Lung (tissue), 12 donors: Measurements from ENCODE around the gene FOXO3. TPM values are rescaled to one million over a fixed set of nuclear protein-coding genes. Genes with fewer than 3 reads are reported as not detected.
A peak's percentile ranks its signal among the peaks of the same experiment; 100 is the strongest.

ENCODE experiments used
- ATAC-seq: fragments of 200-7000 bp; cut with Tn5 transposase; one replicate; pipeline ENCODE4 v1.9.1; 2020; ENCODE audit warnings: moderate number of reproducible peaks; ENCODE audit not compliant: insufficient read depth, low FRiP score
- DNase-seq, 3 donors: peaks; one replicate each; pipeline ENCODE4 v3.0.0-alpha.2; 2013 to 2017
- H3K27ac ChIP-seq, 2 donors: one replicate each; pipeline ENCODE4 v1.5.1; 2013; ENCODE audit warnings: mild to moderate bottlenecking in 2 of 2, moderate library complexity in 2 of 2, control low read depth in 1 of 2, inconsistent platforms in 1 of 2, low read depth in 1 of 2, low read length in 1 of 2
- H3K27me3 ChIP-seq, 3 donors: one replicate each; pipeline ENCODE4 v1.5.1; 2013; ENCODE audit warnings: low read length in 2 of 3; ENCODE audit not compliant: control insufficient read depth in 3 of 3, insufficient read depth in 3 of 3
- H3K36me3 ChIP-seq, 4 donors: one replicate each; pipeline ENCODE4 v1.5.1; 2013; ENCODE audit warnings: low read length in 4 of 4, mild to moderate bottlenecking in 1 of 4, moderate library complexity in 1 of 4; ENCODE audit not compliant: control insufficient read depth in 4 of 4, insufficient read depth in 4 of 4
- H3K4me1 ChIP-seq, 5 donors: one replicate each; pipeline ENCODE4 v1.5.1; 2013; ENCODE audit warnings: low read length in 5 of 5, mild to moderate bottlenecking in 2 of 5, moderate library complexity in 1 of 5; ENCODE audit not compliant: control insufficient read depth in 5 of 5, insufficient read depth in 5 of 5
- H3K4me3 ChIP-seq: one replicate; pipeline ENCODE4 v1.5.1; 2013; ENCODE audit warnings: mild to moderate bottlenecking, control low read depth, moderate library complexity
- H3K9ac ChIP-seq, 2 donors: one replicate each; pipeline ENCODE4 v1.5.1; 2013; ENCODE audit warnings: low read length in 2 of 2, control low read depth in 1 of 2; ENCODE audit not compliant: insufficient read depth in 1 of 2
- H3K9me3 ChIP-seq, 4 donors: one replicate each; pipeline ENCODE4 v1.5.1; 2013; ENCODE audit warnings: low read length in 3 of 4, mild to moderate bottlenecking in 1 of 4, moderate library complexity in 1 of 4; ENCODE audit not compliant: control insufficient read depth in 4 of 4, insufficient read depth in 3 of 4
- CTCF ChIP-seq: IDR thresholded peaks from 2 replicates; pipeline ENCODE4 v1.5.1; 2012; ENCODE audit warnings: mild to moderate bottlenecking; ENCODE audit errors: control extremely low read depth, extremely low read depth
- WGBS, 2 donors: extraction: QIAGEN DNeasy Blood & Tissue Kit; methylation state at CpG; one replicate each; pipeline ENCODE4 v1.1.7; 2013; 5-methylcytosine and 5-hydroxymethylcytosine counted together
- polyA plus RNA-seq, 2 donors: library from polyadenylated mRNA; stranded (reverse); fragments of 200-250 nt; gene quantifications; one replicate each; pipeline ENCODE4 v1.2.1, GENCODE V29; 2013
- total RNA-seq, 2 donors: library from RNA; depleted of rRNA in 1 of 2; stranded (reverse); fragments of >200 nt in 1 of 2; gene quantifications; one replicate each; pipeline ENCODE4 v1.2.1, GENCODE V29; 2014 to 2021
- donor health status: control.
- donor health status: control.
- donor health status: Bipolar disorder and iron deficiency.
- donor health status: healthy.
- donor health status: DM: yes; HTN: yes; CAD: no.

Gene FOXO3
- total and polyA plus RNA-seq, 4 donors, result 12.1 to 101 (median 40.0) TPM

GRCh38 chr6:108651340-108652227 is 90.9 kb downstream of the FOXO3 start:
- 73 to 76% methylated on average over 9 of the region's 9 CpGs for WGBS, 2 donors
- peak overlapping the region; percentile 69 to 86 for H3K27ac ChIP-seq
- DNase-seq, result peak; percentile 28 to 73 (median 64)
- no peak for ATAC-seq
- H3K9me3 ChIP-seq, result no peaks in the 10 kb centered on the region
- H3K4me3 ChIP-seq, result no peak overlapping the region
- no peak overlapping the region for H3K9ac ChIP-seq
- peaks cover 17 to 78% (median 45%) of the 10 kb centered on the region in 5 donors for H3K4me1 ChIP-seq
- H3K36me3 ChIP-seq, result peaks cover 0 to 4% (median 1%) of the 10 kb centered on the region in 4 donors
- TF ChIP-seq CTCF, result no peak
- H3K27me3 ChIP-seq, result no peaks in the 10 kb centered on the region

- Histone ChIP-seq H3K9me3 (no peaks in the 10 kb centered on the region), H3K36me3 (peaks cover 0 to 4% (median 1%) of the 10 kb centered on the region in 4 donors), H3K27me3 (no peaks in the 10 kb centered on the region), H3K4me3 (no peak overlapping the region), H3K27ac (peak overlapping the region; percentile 69 to 86), H3K9ac (no peak overlapping the region), H3K4me1 (peaks cover 19 to 78% (median 44%) of the 10 kb centered on the region in 5 donors)
- ATAC-seq (no peak), DNase-seq (no peak)
- TF ChIP-seq CTCF, result no peak
Measured at GRCh38 chr6:108652375-108652774, 91.7 kb downstream of the FOXO3 start.

GRCh38 chr6:108653949-108654348 is 93.2 kb downstream of the FOXO3 start:
- Histone ChIP-seq H3K27ac (peak overlapping the region; percentile 41 to 86), H3K27me3 (no peaks in the 10 kb centered on the region), H3K36me3 (no peaks in the 10 kb centered on the region), H3K4me1 (peaks cover 19 to 72% (median 43%) of the 10 kb centered on the region in 5 donors), H3K4me3 (no peak overlapping the region), H3K9me3 (no peaks in the 10 kb centered on the region), H3K9ac (no peak overlapping the region)
- 40 to 48% methylated on average over 3 of the region's 3 CpGs for WGBS, 2 donors
- TF ChIP-seq CTCF, result no peak
- peak in 2 of 3 donors; percentile 39 to 46 for DNase-seq
- ATAC-seq, result peak; percentile 63
